RWPE1 (cell line): Measurements from ENCODE around the gene MRPL49.

Source experiments
- CTCF ChIA-PET: fragments of 350-600 bp; sonication (Branson Sonifier 250); formaldehyde crosslinking; extraction: SDS; loops from one replicate; lab custom pipeline; 2021; lab: Yijun Ruan, JAX
- POLR2A ChIA-PET: fragments of 400-600 bp; formaldehyde crosslinking; extraction: SDS; loops from one replicate; lab custom pipeline; 2020; ENCODE audit warnings: antibody characterized with exemption; ENCODE audit not compliant: low non-redundant PET; lab: Yijun Ruan, JAX
- DNase-seq: peaks from one replicate; pipeline ENCODE4 v3.0.0; 2012; ENCODE audit warnings: low spot score
- H3K27ac ChIP-seq: fragments of 450-650 bp; 2 replicates; pipeline ENCODE4 v1.5.1; 2017
- TF ChIP-seq, protein P1 (sequence below): fragments of 450-650 bp; conservative IDR thresholded peaks from 2 replicates; pipeline ENCODE4 v1.5.1; 2017; ENCODE audit warnings: low read depth, mild to moderate bottlenecking

Gene MRPL49

DNA sequence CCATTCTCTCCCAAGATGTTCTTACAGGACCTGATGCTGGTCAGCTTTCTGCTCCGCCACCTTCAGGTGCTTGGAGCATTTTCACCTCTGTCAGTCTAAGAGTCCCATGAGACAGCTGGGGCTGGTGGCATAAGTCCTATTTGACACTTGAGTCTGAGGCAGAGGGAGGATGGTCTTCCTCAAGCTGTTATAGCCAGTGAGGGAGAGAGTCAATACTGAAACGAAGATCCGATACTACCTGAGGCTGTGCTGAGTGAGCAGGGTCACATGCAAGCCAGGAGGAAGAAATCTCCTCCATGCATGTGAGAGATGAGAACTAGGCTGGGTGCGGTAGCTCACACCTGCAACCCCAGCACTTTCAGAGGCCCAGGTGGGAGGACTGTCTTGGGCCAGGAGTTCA lies 32.5 kb upstream of the MRPL49 start:
- ChIA-PET CTCF (interaction anchor here (0.6 kb wide), 1 partner anchor 15 kb away, joined by 3 read pairs; no protein-coding TSS in a partner anchor), POLR2A (interaction anchor here (0.5 kb wide), 1 partner anchor 723 kb away, joined by 3 read pairs; no protein-coding TSS in a partner anchor)
- TF ChIP-seq, protein P1, sequence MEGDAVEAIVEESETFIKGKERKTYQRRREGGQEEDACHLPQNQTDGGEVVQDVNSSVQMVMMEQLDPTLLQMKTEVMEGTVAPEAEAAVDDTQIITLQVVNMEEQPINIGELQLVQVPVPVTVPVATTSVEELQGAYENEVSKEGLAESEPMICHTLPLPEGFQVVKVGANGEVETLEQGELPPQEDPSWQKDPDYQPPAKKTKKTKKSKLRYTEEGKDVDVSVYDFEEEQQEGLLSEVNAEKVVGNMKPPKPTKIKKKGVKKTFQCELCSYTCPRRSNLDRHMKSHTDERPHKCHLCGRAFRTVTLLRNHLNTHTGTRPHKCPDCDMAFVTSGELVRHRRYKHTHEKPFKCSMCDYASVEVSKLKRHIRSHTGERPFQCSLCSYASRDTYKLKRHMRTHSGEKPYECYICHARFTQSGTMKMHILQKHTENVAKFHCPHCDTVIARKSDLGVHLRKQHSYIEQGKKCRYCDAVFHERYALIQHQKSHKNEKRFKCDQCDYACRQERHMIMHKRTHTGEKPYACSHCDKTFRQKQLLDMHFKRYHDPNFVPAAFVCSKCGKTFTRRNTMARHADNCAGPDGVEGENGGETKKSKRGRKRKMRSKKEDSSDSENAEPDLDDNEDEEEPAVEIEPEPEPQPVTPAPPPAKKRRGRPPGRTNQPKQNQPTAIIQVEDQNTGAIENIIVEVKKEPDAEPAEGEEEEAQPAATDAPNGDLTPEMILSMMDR: no peak
- H3K27ac ChIP-seq: peak overlapping the region; percentile 42; the same call in 1 of the 2 replicates
- DNase-seq: no peak

DNA sequence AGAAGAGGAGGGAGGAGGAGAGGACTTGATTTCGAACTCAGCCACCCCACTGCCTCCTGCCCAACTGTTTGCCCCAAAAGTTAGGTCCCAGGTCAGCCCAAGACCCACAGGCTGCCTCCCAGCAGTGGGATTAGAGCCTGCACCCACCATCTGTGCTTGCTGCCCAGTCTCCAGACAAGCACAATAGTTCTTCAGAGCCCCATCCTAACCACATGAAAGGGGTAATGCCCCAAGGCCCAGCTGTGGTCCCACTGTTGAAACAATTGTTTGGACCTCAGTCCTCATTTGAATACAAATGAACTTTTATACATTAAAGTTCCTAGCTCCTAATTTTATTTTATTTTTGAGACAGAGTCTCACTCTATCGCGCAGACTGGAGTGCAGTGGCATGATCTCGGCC lies 31.5 kb upstream of the MRPL49 start:
- ChIA-PET CTCF (interaction anchor here (0.6 kb wide), 4 partner anchors 14 to 306 kb away, joined by 3 to 4 read pairs (median 4); partner anchors contain the start of gene TM7SF2), POLR2A (no interaction called here)
- TF ChIP-seq, protein P1: no peak
- DNase-seq: no peak
- H3K27ac ChIP-seq: peak overlapping the region; percentile 42

DNA sequence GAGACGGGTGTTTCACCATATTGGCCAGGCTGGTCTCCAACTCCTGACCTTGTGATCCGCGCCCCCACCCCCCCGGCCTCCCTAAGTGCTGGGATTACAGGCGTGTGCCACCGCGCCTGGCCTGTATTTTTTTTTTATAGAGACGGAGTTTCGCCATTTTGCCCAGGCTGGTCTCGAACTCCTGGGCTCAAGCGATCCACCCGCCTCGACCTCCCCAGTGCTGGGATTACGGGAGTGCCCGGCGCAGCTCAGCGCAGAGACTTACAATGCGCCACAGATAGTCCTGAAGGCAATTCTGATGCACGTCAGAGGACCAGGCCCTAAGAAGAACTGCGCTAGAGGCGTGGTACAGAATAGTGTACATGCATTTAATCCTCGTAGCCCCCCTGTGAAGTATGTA lies 26.7 kb upstream of the MRPL49 start:
- TF ChIP-seq, protein P1: no peak
- POLR2A ChIA-PET: no interaction called here
- CTCF ChIA-PET: interaction anchor here (1.4 kb wide), 1 partner anchor 15 kb away, joined by 4 read pairs; no protein-coding TSS in a partner anchor
- H3K27ac ChIP-seq: peak overlapping the region; percentile 85
- no peak for DNase-seq

DNA sequence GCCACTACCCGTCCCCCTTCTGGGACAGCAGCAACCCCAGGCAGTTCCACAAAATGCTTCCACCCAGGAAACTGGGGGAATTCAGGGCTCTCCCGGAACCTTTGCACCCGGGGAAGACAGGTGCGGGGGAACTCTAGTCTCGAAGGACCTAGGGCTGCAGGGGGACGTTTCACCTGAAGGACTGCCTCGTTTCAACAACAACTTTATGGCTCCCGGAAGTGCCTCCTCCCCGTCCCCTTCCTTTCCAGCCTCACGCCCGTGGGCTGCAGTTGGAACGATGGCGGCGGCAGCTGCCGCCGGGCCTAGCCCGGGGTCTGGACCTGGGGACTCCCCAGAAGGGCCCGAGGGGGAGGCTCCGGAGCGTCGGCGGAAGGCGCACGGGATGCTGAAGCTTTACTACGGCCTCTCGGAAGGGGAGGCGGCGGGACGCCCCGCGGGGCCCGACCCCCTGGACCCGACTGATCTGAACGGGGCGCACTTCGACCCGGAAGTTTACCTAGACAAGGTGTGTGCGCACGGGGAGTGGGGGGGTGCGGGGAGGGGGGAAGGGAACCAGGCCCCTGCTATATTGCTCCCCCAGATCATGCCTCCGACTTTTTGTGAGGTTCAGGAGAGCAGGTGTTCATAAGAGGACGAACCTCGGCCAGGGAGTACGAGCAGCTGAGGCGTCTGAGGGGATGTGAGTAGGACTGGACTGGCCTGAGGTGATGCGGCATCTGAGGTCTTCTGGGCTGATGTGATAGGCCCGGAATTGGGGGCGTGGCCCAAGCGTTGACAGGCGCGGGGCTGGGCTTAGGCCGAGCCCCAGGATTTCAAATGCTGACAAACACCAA lies 25.9 kb upstream of the MRPL49 start, which contains the start of gene VPS51:
Gene VPS51, plus strand, starts transcription at position 241 of the 833 bp plus-strand sequence. Its CDS starts 37 bp downstream, at position 278.
- POLR2A ChIA-PET: interaction anchor here (1.3 kb wide), 1 partner anchor 86 kb away, joined by 3 read pairs; the partner anchor contains the start of gene CAPN1
- DNase-seq: peak; percentile 93
- CTCF ChIA-PET: interaction anchor here (0.7 to 3.1 kb wide), 2 partner anchors 14 to 17 kb away, joined by 3 to 13 read pairs; no protein-coding TSS in a partner anchor
- TF ChIP-seq, protein P1: no peak
- H3K27ac ChIP-seq: peak within 1 kb of the TSS; percentile 85

DNA sequence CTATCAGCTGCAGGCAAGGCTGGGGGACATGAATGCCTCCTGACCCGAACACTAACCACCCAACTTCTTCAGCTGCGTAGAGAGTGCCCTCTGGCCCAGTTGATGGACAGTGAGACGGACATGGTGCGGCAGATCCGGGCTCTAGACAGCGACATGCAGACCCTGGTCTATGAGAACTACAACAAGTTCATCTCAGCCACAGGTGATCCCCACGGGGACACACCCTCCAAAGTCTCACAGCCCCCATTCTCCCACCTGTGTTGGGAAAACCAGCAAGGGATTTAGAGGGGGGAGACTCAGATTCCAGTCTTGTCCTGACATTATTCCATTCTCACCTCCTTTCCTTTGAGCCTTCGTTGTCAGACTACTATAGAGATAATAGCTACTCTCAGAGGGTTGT lies 25.2 kb upstream of the MRPL49 start:
- TF ChIP-seq, protein P1: no peak
- H3K27ac ChIP-seq: peak overlapping the region; percentile 85
- ChIA-PET POLR2A (interaction anchor here (0.7 to 1.3 kb wide), 2 partner anchors 38 to 85 kb away, joined by 3 read pairs; partner anchors contain the start of gene CAPN1), CTCF (interaction anchor here (0.7 to 3.1 kb wide), 3 partner anchors 11 to 16 kb away, joined by 3 to 13 read pairs (median 3); no protein-coding TSS in a partner anchor)
- DNase-seq: no peak
